ENCODE results near the gene C1orf210. TPM values are rescaled to one million over a fixed set of nuclear protein-coding genes. Genes with fewer than 3 reads are reported as not detected.
A peak's percentile ranks its signal among the peaks of the same experiment; 100 is the strongest.

The C1orf210 gene
- total RNA-seq, result 47.9 TPM

GRCh38 chr1:43285269-43285990 is at the start of gene C1orf210:
TSS of gene C1orf210 (minus strand) at chr1:43285581. CDS start at chr1:43283270, 2,311 bp downstream.
- DNase-seq (ENCODE audit: low spot score), result peak; percentile 86

GRCh38 chr1:43334453-43335205 is 49.2 kb upstream of the C1orf210 start:
- DNase-seq (ENCODE audit: low spot score), result no peak

- no peak for DNase-seq (ENCODE audit: low spot score)
Measured at GRCh38 chr1:43331688-43332087, 46.3 kb upstream of the C1orf210 start.

- DNase-seq (ENCODE audit: low spot score), result peak; percentile 20
Measured at GRCh38 chr1:43329995-43330751, 44.8 kb upstream of the C1orf210 start.

- no peak for DNase-seq (ENCODE audit: low spot score)
Measured at GRCh38 chr1:43327549-43328292, 42.3 kb upstream of the C1orf210 start.

DNA sequence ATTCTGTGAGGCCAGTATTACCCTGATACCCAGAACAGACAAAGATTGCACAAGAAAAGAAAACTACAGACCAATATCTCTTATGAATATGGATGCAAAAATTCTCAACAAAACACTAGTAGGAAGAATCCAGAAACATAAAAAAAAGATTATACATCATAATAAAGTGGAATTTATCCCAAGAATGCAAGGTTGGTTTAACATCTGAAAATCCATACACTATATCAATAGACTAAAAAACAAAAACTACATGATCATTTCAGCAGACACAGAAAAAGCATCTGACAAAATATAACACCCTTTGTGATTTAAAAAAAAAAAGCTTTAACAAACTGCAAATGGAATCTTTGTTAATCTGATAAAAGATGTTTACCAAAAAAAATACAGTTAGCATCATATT is 40.0 kb upstream of the C1orf210 start:
- DNase-seq (ENCODE audit: low spot score), result no peak

DNA sequence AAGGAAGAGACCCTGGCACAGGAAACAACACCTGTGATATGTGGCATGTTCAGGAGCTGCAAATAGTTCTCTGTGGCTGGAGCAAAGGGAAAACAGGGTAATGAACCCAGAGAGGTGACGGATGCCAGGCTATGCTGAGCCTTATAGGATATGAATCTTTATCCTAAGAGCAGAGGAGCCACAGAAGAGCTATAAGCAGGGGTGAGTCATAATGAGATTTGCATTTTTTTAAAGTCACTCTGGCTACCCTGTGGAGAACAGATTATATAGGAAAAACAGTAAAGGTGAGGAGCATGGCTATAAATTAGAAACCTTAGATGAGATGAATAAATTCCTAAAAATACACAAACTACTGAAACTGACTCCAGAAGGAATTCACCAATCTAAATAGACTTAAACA is 39.4 kb upstream of the C1orf210 start:
- no peak for DNase-seq (ENCODE audit: low spot score)

GRCh38 chr1:43322506-43322905 is 37.1 kb upstream of the C1orf210 start:
- no peak for DNase-seq (ENCODE audit: low spot score)

GRCh38 chr1:43321331-43321891 is 36.0 kb upstream of the C1orf210 start:
- no peak for DNase-seq (ENCODE audit: low spot score)

GRCh38 chr1:43319766-43320165 is 34.4 kb upstream of the C1orf210 start:
- DNase-seq (ENCODE audit: low spot score), result no peak

GRCh38 chr1:43319288-43319687 is 33.9 kb upstream of the C1orf210 start:
- DNase-seq (ENCODE audit: low spot score), result no peak

DNA sequence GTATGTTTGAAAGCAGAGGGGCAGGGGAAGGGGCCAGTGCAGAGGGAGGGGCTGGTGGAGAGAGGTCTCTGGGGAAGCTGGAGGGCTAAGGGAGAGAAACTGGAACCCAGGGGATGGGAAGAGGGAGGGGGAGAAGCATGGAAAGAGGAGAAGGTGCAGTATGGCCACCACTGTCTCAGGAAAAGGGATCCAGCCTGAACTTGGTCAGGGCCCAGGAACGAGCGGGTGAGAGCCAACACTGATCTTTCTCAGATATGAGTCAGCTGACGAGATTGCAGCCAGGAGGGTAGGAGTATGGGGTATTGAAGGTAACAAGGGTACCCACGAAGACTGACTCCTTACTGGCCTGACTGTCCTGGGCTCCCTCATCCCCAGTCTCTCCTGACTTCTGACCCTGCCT is 33.5 kb upstream of the C1orf210 start:
- no peak for DNase-seq (ENCODE audit: low spot score)

GRCh38 chr1:43317817-43318471 is 32.6 kb upstream of the C1orf210 start:
- no peak for DNase-seq (ENCODE audit: low spot score)

DNA sequence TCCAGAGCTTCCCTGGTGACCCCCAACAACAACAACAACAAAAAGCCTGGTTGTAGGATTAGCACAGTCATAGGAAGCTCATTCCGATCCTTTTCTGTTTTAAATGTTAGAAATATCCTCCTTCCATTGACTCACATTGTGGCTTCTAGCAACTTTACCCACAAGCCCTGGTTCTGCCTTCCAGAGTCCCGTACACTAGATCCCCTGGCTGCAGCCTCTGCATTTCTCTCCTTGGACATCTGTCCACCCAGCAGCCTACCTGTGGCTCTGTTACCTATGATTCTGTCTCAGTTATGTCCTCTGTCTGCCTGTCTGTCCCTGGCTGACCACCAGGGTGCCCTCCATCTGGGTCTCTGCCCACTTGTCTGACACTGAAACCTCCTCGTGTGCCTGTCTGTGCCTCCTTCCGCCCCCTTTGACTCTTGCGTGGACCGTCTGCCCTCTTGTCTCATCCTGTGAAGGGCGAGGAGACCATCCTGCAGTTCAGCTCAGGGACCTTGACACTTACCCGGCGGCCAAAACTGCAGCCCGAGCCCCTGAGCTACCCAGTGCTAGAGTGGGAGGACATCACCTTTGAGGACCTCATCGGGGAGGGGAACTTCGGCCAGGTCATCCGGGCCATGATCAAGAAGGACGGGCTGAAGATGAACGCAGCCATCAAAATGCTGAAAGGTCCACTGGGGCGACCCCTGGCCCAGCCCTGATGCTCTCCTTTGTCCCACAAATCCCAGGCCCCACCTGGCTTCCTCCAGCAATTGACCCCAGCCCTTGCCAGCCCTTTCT is 31.5 kb upstream of the C1orf210 start:
- no peak for DNase-seq (ENCODE audit: low spot score)

DNA sequence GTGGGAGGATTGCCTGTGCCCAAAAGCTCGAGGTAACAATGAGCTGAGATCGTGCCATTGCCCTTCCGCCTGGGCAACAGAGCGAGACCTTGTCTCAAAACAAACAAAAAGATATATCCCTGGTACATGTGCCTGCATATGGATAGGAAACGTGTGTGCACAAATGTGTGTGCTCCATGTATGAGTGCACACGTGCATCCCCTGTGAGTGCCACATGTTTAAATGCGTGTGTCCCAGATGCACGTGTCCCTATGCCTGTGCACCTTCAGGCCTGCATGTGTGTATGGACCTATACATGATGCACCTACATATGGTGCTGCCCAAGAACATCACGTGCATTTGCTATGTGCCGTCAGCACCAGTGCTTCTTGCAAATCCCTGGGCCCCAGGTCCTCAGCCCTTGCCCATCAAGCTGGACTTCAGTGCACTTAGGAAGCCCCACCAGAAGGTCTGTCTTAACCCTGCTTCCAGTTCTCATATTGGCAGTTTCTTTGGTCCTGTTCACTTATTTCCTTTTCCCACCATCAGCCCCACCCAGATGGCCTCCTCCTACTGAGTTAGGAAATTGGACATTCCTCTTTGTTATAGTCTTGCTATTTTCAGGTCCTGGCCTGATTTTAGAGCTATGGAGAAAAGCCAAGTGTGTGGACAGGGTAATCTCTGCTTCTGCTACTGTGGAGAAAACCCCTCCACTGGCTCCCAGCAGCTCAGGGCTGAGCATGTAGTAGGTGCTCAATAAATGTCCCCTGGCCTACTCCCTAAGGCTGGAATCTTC is 30.8 kb upstream of the C1orf210 start:
- no peak for DNase-seq (ENCODE audit: low spot score)

DNA sequence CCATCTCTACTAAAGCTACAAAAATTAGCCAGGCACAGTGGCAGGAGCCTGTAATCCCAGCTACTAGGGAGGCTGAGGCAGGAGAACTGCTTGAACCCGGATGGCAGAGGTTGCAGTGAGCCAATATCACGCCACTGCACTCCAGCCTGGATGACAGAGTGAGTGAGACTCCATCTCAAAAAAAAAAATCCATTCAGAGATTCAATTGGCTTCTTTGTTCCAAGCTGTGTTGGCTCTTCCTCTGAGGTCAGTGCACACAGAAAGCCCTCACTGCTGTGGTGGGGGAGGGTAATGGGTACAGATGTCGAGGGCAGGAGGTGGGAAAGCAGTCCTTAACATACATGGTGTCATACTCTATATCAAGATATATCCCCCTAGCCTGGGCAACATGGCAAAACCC is 30.1 kb upstream of the C1orf210 start:
- DNase-seq (ENCODE audit: low spot score), result no peak

DNA sequence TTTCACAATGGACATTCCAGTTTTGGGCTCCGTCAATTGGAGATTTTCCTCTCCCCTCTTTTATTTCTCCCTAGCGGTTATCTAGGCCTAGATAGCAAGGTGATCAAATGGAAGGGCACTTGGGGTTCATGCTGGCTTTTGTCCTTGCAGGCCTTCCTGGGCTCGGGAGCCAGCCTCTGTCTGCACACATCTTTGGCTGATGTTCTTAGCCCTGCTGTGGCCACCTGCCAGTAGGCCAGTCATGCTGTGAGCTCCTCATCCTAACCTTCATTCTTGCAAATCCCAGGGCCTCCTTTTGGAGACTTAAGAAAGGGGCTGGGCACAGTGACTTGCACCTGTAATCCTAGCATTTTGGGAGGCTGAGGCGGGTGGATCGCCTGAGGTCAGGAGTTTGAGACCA is 28.9 kb upstream of the C1orf210 start:
- DNase-seq (ENCODE audit: low spot score), result no peak

DNA sequence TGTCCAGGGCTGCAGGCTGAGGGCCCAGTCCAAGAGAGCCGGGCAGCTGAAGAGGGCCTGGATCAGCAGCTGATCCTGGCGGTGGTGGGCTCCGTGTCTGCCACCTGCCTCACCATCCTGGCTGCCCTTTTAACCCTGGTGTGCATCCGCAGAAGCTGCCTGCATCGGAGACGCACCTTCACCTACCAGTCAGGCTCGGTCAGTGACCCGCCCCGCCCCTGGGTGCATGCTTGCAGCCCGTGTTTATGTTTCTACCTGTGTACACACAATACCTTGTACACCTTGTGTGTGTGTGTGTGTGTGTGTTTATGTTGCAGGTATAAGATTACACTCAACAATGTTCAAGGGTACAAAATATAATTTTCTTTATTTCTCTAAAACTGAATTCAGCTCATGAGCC is 28.4 kb upstream of the C1orf210 start:
- DNase-seq (ENCODE audit: low spot score), result no peak

Data from mucosa of gallbladder (tissue), 1 donor.